NCI-H510A treated with DMSO at 0.1 percent for 48 hours (cell line): ENCODE results near the gene EXOC4.

Experiments used
- DNase-seq: peaks from one replicate; lab custom pipeline; 2025; lab: John Stamatoyannopoulos, UW

Gene EXOC4

GRCh38 chr7:133705596-133705995 is 452.7 kb downstream of the EXOC4 start:
- DNase-seq: no peak

- no peak for DNase-seq
Observed at GRCh38 chr7:133706016-133706415, 453.1 kb downstream of the EXOC4 start.

- DNase-seq: no peak
Observed at GRCh38 chr7:133709036-133709880, 456.4 kb downstream of the EXOC4 start.

GRCh38 chr7:133712544-133712943 is 459.7 kb downstream of the EXOC4 start:
- DNase-seq: no peak

- no peak for DNase-seq
Observed at GRCh38 chr7:133714654-133715053, 461.8 kb downstream of the EXOC4 start.

GRCh38 chr7:133718131-133718530 is 465.3 kb downstream of the EXOC4 start:
- DNase-seq: no peak

GRCh38 chr7:133723044-133723443 is 470.2 kb downstream of the EXOC4 start:
- no peak for DNase-seq

- no peak for DNase-seq
Observed at GRCh38 chr7:133724148-133724547, 471.3 kb downstream of the EXOC4 start.

- DNase-seq: no peak
Observed at GRCh38 chr7:133724694-133725093, 471.8 kb downstream of the EXOC4 start.

- DNase-seq: no peak
Observed at GRCh38 chr7:133727476-133728214, 474.8 kb downstream of the EXOC4 start.

- DNase-seq: no peak
Observed at GRCh38 chr7:133730360-133730759, 477.5 kb downstream of the EXOC4 start.

GRCh38 chr7:133733401-133733800 is 480.5 kb downstream of the EXOC4 start:
- no peak for DNase-seq

- DNase-seq: no peak
Observed at GRCh38 chr7:133735222-133735621, 482.3 kb downstream of the EXOC4 start.

- DNase-seq: no peak
Observed at GRCh38 chr7:133739817-133740216, 486.9 kb downstream of the EXOC4 start.

GRCh38 chr7:133741078-133741477 is 488.2 kb downstream of the EXOC4 start:
- DNase-seq: no peak

GRCh38 chr7:133741703-133742102 is 488.8 kb downstream of the EXOC4 start:
- DNase-seq: no peak

- DNase-seq: no peak
Observed at GRCh38 chr7:133742709-133743538, 490.0 kb downstream of the EXOC4 start.

- DNase-seq: no peak
Observed at GRCh38 chr7:133744451-133744850, 491.6 kb downstream of the EXOC4 start.

GRCh38 chr7:133746305-133746704 is 493.4 kb downstream of the EXOC4 start:
- DNase-seq: no peak

- no peak for DNase-seq
Observed at GRCh38 chr7:133746847-133747246, 494.0 kb downstream of the EXOC4 start.

GRCh38 chr7:133748443-133749407 is 495.8 kb downstream of the EXOC4 start:
- DNase-seq: no peak
